ENCODE measurements around the gene ZAR1L. TPM values are rescaled to one million over a fixed set of nuclear protein-coding genes. Genes with fewer than 3 reads are reported as not detected.

Gene ZAR1L
- total and polyA plus RNA-seq, 2 of the 4 experiments (the other 2 are of a cell fraction): not detected

DNA sequence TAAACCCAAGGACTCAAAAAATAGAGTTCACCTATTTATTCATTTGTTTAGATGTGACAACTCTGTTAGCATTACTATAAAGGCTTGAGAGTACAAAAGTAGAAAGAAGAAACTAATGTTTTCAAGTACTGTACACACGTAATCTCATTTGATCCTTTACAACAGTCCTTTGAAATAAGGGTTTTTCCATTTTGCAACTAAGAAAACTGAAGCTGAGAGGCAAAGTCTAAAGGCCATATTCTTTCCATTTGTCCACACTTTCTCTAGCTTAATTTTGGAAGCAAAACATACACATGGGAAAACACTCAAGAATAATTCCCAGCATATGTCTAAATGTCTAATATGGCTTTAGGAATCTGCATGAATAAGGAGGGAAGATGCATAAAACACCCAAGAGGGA lies 34.1 kb downstream of the ZAR1L start:
- H3K14ac ChIP-seq (replicated peaks; ENCODE audit: low read depth, low read length): no peak overlapping the region
- H3K9me1 ChIP-seq (ENCODE audit: insufficient read depth, low read length): peaks cover 6% of the 10 kb centered on the region
- no peak overlapping the region for H3K56ac ChIP-seq (ENCODE audit: extremely low read depth, insufficient read depth, low read length)
- H3K4ac ChIP-seq (ENCODE audit: low read depth, low read length): no peak overlapping the region
- H3K27me3 ChIP-seq (ENCODE audit: control insufficient read depth, insufficient read depth, low read length): no peaks in the 10 kb centered on the region
- ATAC-seq (ENCODE audit: low read depth) (no peak), DNase-seq (no peak)
- no peak overlapping the region for H2BK20ac ChIP-seq (ENCODE audit: low read depth, low read length)
- no peak overlapping the region for H3K4me2 ChIP-seq (ENCODE audit: low read depth, low read length)
- intact Hi-C loops (cut with micrococcal nuclease): no loop called here
- H3K9me3 ChIP-seq (ENCODE audit: control insufficient read depth, insufficient read depth, low read length): no peaks in the 10 kb centered on the region
- no peak overlapping the region for H3K23ac ChIP-seq (ENCODE audit: low read depth, low read length)
- H3K4me1 ChIP-seq (ENCODE audit: control insufficient read depth, insufficient read depth, low read length): peaks cover 8% of the 10 kb centered on the region; the same call in 1 of the 2 replicates
- no peak for TF ChIP-seq BHLHE40 (IDR thresholded peaks at IDR 0.05; ENCODE audit: low read depth, low read length)
- no peak for TF ChIP-seq CEBPB (IDR thresholded peaks at IDR 0.05; ENCODE audit: low read depth, low read length)
- TF ChIP-seq RCOR1 (IDR thresholded peaks at IDR 0.05; ENCODE audit: insufficient replicate concordance, low read length): no peak
- no peak for TF ChIP-seq SMC3 (IDR thresholded peaks at IDR 0.05; ENCODE audit: low read depth, low read length)
- TF ChIP-seq, protein P1, sequence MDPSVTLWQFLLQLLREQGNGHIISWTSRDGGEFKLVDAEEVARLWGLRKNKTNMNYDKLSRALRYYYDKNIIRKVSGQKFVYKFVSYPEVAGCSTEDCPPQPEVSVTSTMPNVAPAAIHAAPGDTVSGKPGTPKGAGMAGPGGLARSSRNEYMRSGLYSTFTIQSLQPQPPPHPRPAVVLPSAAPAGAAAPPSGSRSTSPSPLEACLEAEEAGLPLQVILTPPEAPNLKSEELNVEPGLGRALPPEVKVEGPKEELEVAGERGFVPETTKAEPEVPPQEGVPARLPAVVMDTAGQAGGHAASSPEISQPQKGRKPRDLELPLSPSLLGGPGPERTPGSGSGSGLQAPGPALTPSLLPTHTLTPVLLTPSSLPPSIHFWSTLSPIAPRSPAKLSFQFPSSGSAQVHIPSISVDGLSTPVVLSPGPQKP (IDR thresholded peaks at IDR 0.05; ENCODE audit: borderline replicate concordance, low read depth, low read length): no peak
- TF ChIP-seq, protein P2, sequence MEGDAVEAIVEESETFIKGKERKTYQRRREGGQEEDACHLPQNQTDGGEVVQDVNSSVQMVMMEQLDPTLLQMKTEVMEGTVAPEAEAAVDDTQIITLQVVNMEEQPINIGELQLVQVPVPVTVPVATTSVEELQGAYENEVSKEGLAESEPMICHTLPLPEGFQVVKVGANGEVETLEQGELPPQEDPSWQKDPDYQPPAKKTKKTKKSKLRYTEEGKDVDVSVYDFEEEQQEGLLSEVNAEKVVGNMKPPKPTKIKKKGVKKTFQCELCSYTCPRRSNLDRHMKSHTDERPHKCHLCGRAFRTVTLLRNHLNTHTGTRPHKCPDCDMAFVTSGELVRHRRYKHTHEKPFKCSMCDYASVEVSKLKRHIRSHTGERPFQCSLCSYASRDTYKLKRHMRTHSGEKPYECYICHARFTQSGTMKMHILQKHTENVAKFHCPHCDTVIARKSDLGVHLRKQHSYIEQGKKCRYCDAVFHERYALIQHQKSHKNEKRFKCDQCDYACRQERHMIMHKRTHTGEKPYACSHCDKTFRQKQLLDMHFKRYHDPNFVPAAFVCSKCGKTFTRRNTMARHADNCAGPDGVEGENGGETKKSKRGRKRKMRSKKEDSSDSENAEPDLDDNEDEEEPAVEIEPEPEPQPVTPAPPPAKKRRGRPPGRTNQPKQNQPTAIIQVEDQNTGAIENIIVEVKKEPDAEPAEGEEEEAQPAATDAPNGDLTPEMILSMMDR (conservative IDR thresholded peaks at IDR 0.05; ENCODE audit: low read depth, low read length): no peak
- TF ChIP-seq MXI1 (IDR thresholded peaks at IDR 0.05; ENCODE audit: borderline replicate concordance, low read depth, low read length): no peak
- TF ChIP-seq FOS (IDR thresholded peaks at IDR 0.05; ENCODE audit: low read depth, low read length): no peak
- no peak for TF ChIP-seq CHD1 (IDR thresholded peaks at IDR 0.05; ENCODE audit: low read depth, low read length)
- H2BK15ac ChIP-seq (ENCODE audit: low read depth, low read length): no peak overlapping the region
- H2AFZ ChIP-seq (replicated peaks; ENCODE audit: low read length, poor library complexity): no peak overlapping the region
- no peak overlapping the region for H4K5ac ChIP-seq (ENCODE audit: low read depth, low read length)
- no CpG with 5 or more reads among the region's 1 CpG for WGBS, 2 experiments (ENCODE audit: extremely low coverage in 2 of 2, insufficient read length in 1 of 2)
- H3K36me3 ChIP-seq (ENCODE audit: control insufficient read depth, insufficient read depth, low read length): peaks cover 6% of the 10 kb centered on the region; the same call in 1 of the 2 replicates
- no peak overlapping the region for H3K9ac ChIP-seq (ENCODE audit: low read depth, low read length)
- no peak overlapping the region for H4K91ac ChIP-seq (ENCODE audit: insufficient read depth, low read depth, low read length)
- dilution Hi-C loops (cut with HindIII; ENCODE audit: low sequenced_read_pairs, unreplicated experiment): no loop called here
- no peak overlapping the region for H2AK9ac ChIP-seq (replicated peaks; ENCODE audit: low read depth, low read length, poor library complexity)
- no peak overlapping the region for H3K4me3 ChIP-seq (ENCODE audit: insufficient read depth, low read depth, low read length)
- no peak overlapping the region for H2BK120ac ChIP-seq (ENCODE audit: low read depth, low read length)
- in situ Hi-C loops (cut with MboI; ENCODE audit: low sequenced_read_pairs): no loop called here
- no peak overlapping the region for H2BK5ac ChIP-seq (ENCODE audit: low read depth, low read length, poor library complexity, severe bottlenecking)
- ChIA-PET CTCF (no interaction called here), POLR2A (ENCODE audit: unreplicated experiment) (no interaction called here)
- H3K79me1 ChIP-seq (ENCODE audit: low read depth in 1 of 2, low read length in 2 of 2): no peaks in the 10 kb centered on the region
- no peak overlapping the region for H3K27ac ChIP-seq (ENCODE audit: insufficient read depth, low read length)
- no peak overlapping the region for H2AK5ac ChIP-seq (ENCODE audit: low read depth, low read length)
- H3K18ac ChIP-seq (ENCODE audit: low read depth, low read length): no peak overlapping the region
- H4K8ac ChIP-seq (ENCODE audit: low read depth in 2 of 2, low read length in 2 of 2): no peak overlapping the region
- BruUV-seq (replicated peaks): no TSS peak
- no peaks in the 10 kb centered on the region for H4K20me1 ChIP-seq (ENCODE audit: insufficient read depth, low read length)
